K562 (cell line): ENCODE measurements around the gene FGGY. TPM values are rescaled to one million over a fixed set of nuclear protein-coding genes. Genes with fewer than 3 reads are reported as not detected.

Experiments
- ATF7 ChIP-seq: fragments of 450-650 bp; IDR thresholded peaks from 2 replicates; pipeline ENCODE4 v1.7.1; 2014; ENCODE audit warnings: mild to moderate bottlenecking, moderate library complexity
- CREB3L1 ChIP-seq: fragments of 450-650 bp; IDR thresholded peaks from 2 replicates; pipeline ENCODE4 v1.6.1; 2014; ENCODE audit warnings: low read depth, mild to moderate bottlenecking, moderate library complexity, borderline replicate concordance
- DMBX1 ChIP-seq: fragments of 250-450 bp; sonication (Bioruptor Pico); IDR thresholded peaks from 2 replicates; pipeline ENCODE4 v1.8.0; 2022; ENCODE audit warnings: inconsistent platforms, mild to moderate bottlenecking, moderate library complexity, borderline replicate concordance
- FOXA1 ChIP-seq: fragments of 450-650 bp; IDR thresholded peaks from 2 replicates; pipeline ENCODE4 v1.6.1; 2016; ENCODE audit warnings: mild to moderate bottlenecking, borderline replicate concordance
- FOXK1 ChIP-seq: sonication (generic); formaldehyde crosslinking; IDR thresholded peaks from 2 replicates; pipeline ENCODE4 v1.8.0; 2022; ENCODE audit warnings: missing genetic modification reagents, mild to moderate bottlenecking, borderline replicate concordance
- HNRNPLL ChIP-seq: fragments of 200-400 bp; formaldehyde crosslinking; IDR thresholded peaks from 2 replicates; pipeline ENCODE4 v1.6.1; 2017; ENCODE audit warnings: low read length, low read depth, mild to moderate bottlenecking; ENCODE audit not compliant: poor library complexity, severe bottlenecking
- JUND ChIP-seq, 2 experiments: IDR thresholded peaks; 2 replicates in 1 of 2; 3 replicates in 1 of 2; pipeline ENCODE4 v1.6.1; 2011; ENCODE audit warnings: borderline replicate concordance in 2 of 2, low read depth in 2 of 2, low read length in 2 of 2, improper control_type of control experiment in 1 of 2, missing biosample characterization in 1 of 2, missing genetic modification characterization in 1 of 2, missing genetic modification reagents in 1 of 2
- MBD2 ChIP-seq: sonication (generic); IDR thresholded peaks from 2 replicates; pipeline ENCODE4 v1.6.1; 2016; ENCODE audit warnings: low read depth, borderline replicate concordance
- MEIS2 ChIP-seq: fragments of 450-650 bp; IDR thresholded peaks from 2 replicates; pipeline ENCODE4 v1.6.1; 2014; ENCODE audit warnings: mild to moderate bottlenecking; ENCODE audit not compliant: partially characterized antibody
- NEUROD1 ChIP-seq: fragments of 150-350 bp; IDR thresholded peaks from 2 replicates; pipeline ENCODE4 v1.6.1; 2014; ENCODE audit warnings: borderline replicate concordance, low read length, low read depth; ENCODE audit not compliant: partially characterized antibody
- NFIC ChIP-seq: fragments of 450-650 bp; IDR thresholded peaks from 2 replicates; pipeline ENCODE4 v1.6.1; 2017; ENCODE audit warnings: mild to moderate bottlenecking, inconsistent platforms
- NRF1 ChIP-seq, 2 experiments: fragments of 450-650 bp; IDR thresholded peaks in 1 of 2; conservative IDR thresholded peaks in 1 of 2; 2 replicates each; pipeline ENCODE4 v1.6.1; 2014; ENCODE audit warnings: mild to moderate bottlenecking in 2 of 2
- PKNOX1 ChIP-seq: fragments of 450-650 bp; IDR thresholded peaks from 2 replicates; pipeline ENCODE4 v1.6.1; 2016
- RAD21 ChIP-seq, 2 experiments: fragments of 250-450 bp in 1 of 2; fragments of 450-650 bp in 1 of 2; sonication (Bioruptor Pico) in 1 of 2; formaldehyde crosslinking in 1 of 2; IDR thresholded peaks in 1 of 2; conservative IDR thresholded peaks in 1 of 2; 2 replicates each; pipeline versions ENCODE4 v1.4.0 to v1.8.0; 2020 to 2022; ENCODE audit warnings: mild to moderate bottlenecking in 2 of 2, moderate library complexity in 1 of 2
- RBFOX2 ChIP-seq: fragments of 200-400 bp; formaldehyde crosslinking; IDR thresholded peaks from 2 replicates; pipeline ENCODE4 v1.6.1; 2017; ENCODE audit warnings: low read depth, mild to moderate bottlenecking, low read length, moderate library complexity
- SMAD4 ChIP-seq: fragments of 250-450 bp; sonication (Bioruptor Pico); conservative IDR thresholded peaks from 2 replicates; pipeline ENCODE4 v1.8.0; 2021; ENCODE audit warnings: inconsistent platforms, mild to moderate bottlenecking, moderate library complexity
- TCF3 ChIP-seq: sonication (generic); formaldehyde crosslinking; IDR thresholded peaks from 2 replicates; pipeline ENCODE4 v1.4.0; 2020; ENCODE audit warnings: mild to moderate bottlenecking, missing genetic modification reagents
- TEAD4 ChIP-seq, 2 experiments: sonication (generic) in 1 of 2; formaldehyde crosslinking in 1 of 2; IDR thresholded peaks; 2 replicates each; pipeline versions ENCODE4 v1.6.1 to v1.8.0; 2012 to 2022; ENCODE audit warnings: borderline replicate concordance in 1 of 2, inconsistent platforms in 1 of 2, low read length in 1 of 2, mild to moderate bottlenecking in 1 of 2, missing genetic modification reagents in 1 of 2
- ZNF134 ChIP-seq: fragments of 250-450 bp; sonication (Bioruptor Pico); conservative IDR thresholded peaks from 2 replicates; pipeline ENCODE4 v1.4.0; 2020
- polyA plus RNA-seq, 8 experiments: library from polyadenylated mRNA; depleted of rRNA in 4 of 8; stranded (reverse) in 5 of 8; unstranded in 3 of 8; fragments of >200 nt; fragmentation: Nextera tagmentation in 2 of 8; fragmentation: Illumina TruSeq in 1 of 8; extraction: Ambion mirVana in 2 of 8; extraction: Trizol in 1 of 8; gene quantifications; 2 replicates each; pipeline versions ENCODE4 v1.2.1 to v1.2.3, GENCODE V29; 2011 to 2014; ENCODE audit warnings: inconsistent platforms in 1 of 8, missing spikeins in 1 of 8
- total RNA-seq, 7 experiments: library from RNA; depleted of rRNA in 6 of 7; stranded (reverse); fragments of >200 nt in 6 of 7; fragmentation: Illumina TruSeq in 2 of 7; extraction: Trizol in 2 of 7; gene quantifications; 2 replicates each; pipeline versions ENCODE4 v1.2.1 to v1.2.3, GENCODE V29; 2011 to 2021; ENCODE audit warnings: low replicate concordance in 1 of 7
- TF ChIP-seq, protein P1 (sequence below): sonication (generic); formaldehyde crosslinking; IDR thresholded peaks from 2 replicates; pipeline ENCODE4 v1.5.0; 2020; ENCODE audit warnings: missing genetic modification reagents

Gene FGGY
- total and polyA plus RNA-seq, 9 of the 15 experiments (the other 6 are each of a cell fraction or from before 2014, with no cell fraction given): 9.7 to 19.2 (median 12.6) TPM

GRCh38 chr1:59296358-59297256 lies at the start of gene FGGY (continued):
- 0 out of 2 replicates have a peak, but pooled peaks have one; percentile 18 for TF ChIP-seq CREB3L1
- peak; percentile 36 for TF ChIP-seq PKNOX1
- peak; percentile 6 to 10; a peak in 2 of 4 replicates for TF ChIP-seq RAD21 (CRISPR knock-in tag; conservative IDR thresholded peaks at IDR 0.05 in 1 of 2, IDR thresholded peaks at IDR 0.05 in 1 of 2)
- TF ChIP-seq, protein P1, sequence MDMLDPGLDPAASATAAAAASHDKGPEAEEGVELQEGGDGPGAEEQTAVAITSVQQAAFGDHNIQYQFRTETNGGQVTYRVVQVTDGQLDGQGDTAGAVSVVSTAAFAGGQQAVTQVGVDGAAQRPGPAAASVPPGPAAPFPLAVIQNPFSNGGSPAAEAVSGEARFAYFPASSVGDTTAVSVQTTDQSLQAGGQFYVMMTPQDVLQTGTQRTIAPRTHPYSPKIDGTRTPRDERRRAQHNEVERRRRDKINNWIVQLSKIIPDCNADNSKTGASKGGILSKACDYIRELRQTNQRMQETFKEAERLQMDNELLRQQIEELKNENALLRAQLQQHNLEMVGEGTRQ (CRISPR knock-in tag): peak; percentile 79
- 0 out of 2 replicates have a peak, but pooled peaks have one; percentile 72 for TF ChIP-seq DMBX1 (CRISPR knock-in tag)
- TF ChIP-seq NEUROD1: no peak
- 0 out of 2 replicates have a peak, but pooled peaks have one; percentile 18 for TF ChIP-seq FOXK1 (CRISPR knock-in tag)
- peak; percentile 34; the same call in 1 of the 2 replicates for TF ChIP-seq JUND (IDR thresholded peaks at IDR 0.05; ENCODE audit: borderline replicate concordance, low read depth, low read length)
- no peak for TF ChIP-seq JUND (tag; IDR thresholded peaks at IDR 0.05; ENCODE audit: borderline replicate concordance, low read depth, low read length)
- TF ChIP-seq HNRNPLL: peak; percentile 87
- peak; percentile 49; the same call in 1 of the 2 replicates for TF ChIP-seq ATF7
- TF ChIP-seq FOXA1: no peak
- TF ChIP-seq NRF1 (conservative IDR thresholded peaks at IDR 0.05 in 1 of 2, IDR thresholded peaks at IDR 0.05 in 1 of 2): peak; percentile 95
- TF ChIP-seq ZNF134 (CRISPR knock-in tag): peak; percentile 33; the same call in 1 of the 2 replicates
- TF ChIP-seq RBFOX2: peak; percentile 82
- peak; percentile 29; the same call in 1 of the 2 replicates for TF ChIP-seq MBD2
- TF ChIP-seq SMAD4 (CRISPR knock-in tag): peak; percentile 59; the same call in 1 of the 2 replicates
- TF ChIP-seq NFIC: peak; percentile 57
- peak; percentile 68 for TF ChIP-seq MEIS2
- no peak for TF ChIP-seq TEAD4 (IDR thresholded peaks at IDR 0.05; ENCODE audit: low read length)
- TF ChIP-seq TEAD4 (CRISPR knock-in tag; IDR thresholded peaks at IDR 0.05; ENCODE audit: borderline replicate concordance): no peak
- TF ChIP-seq TCF3: 0 out of 2 replicates have a peak, but pooled peaks have one; percentile 4
